T-helper 1 cell treated with Interleukin-12 subunit alpha and Interleukin-12 subunit beta and Interleukin-4 antibody, amounts not matched to agents 30 μg/mL and 1 μg/mL, for 36 hours (primary cell): Measurements from ENCODE around the gene PELI1.

Experiments used
- H3K27ac Mint-ChIP-seq: one replicate; pipeline ENCODE4 v1.8.0; 2021; ENCODE audit warnings: mild to moderate bottlenecking, mixed read lengths
- H3K27me3 Mint-ChIP-seq: one replicate; pipeline ENCODE4 v1.8.0; 2021; ENCODE audit warnings: low read depth, mixed read lengths
- H3K36me3 Mint-ChIP-seq: one replicate; pipeline ENCODE4 v1.8.0; 2021; ENCODE audit warnings: low read depth, mixed read lengths
- H3K4me1 Mint-ChIP-seq: one replicate; pipeline ENCODE4 v1.8.0; 2021; ENCODE audit warnings: low read depth, mixed read lengths
- H3K4me3 Mint-ChIP-seq: one replicate; pipeline ENCODE4 v1.8.0; 2021; ENCODE audit warnings: mild to moderate bottlenecking, moderate library complexity, mixed read lengths
- H3K9me3 Mint-ChIP-seq: one replicate; pipeline ENCODE4 v1.8.0; 2021; ENCODE audit warnings: mixed read lengths

The PELI1 gene

DNA sequence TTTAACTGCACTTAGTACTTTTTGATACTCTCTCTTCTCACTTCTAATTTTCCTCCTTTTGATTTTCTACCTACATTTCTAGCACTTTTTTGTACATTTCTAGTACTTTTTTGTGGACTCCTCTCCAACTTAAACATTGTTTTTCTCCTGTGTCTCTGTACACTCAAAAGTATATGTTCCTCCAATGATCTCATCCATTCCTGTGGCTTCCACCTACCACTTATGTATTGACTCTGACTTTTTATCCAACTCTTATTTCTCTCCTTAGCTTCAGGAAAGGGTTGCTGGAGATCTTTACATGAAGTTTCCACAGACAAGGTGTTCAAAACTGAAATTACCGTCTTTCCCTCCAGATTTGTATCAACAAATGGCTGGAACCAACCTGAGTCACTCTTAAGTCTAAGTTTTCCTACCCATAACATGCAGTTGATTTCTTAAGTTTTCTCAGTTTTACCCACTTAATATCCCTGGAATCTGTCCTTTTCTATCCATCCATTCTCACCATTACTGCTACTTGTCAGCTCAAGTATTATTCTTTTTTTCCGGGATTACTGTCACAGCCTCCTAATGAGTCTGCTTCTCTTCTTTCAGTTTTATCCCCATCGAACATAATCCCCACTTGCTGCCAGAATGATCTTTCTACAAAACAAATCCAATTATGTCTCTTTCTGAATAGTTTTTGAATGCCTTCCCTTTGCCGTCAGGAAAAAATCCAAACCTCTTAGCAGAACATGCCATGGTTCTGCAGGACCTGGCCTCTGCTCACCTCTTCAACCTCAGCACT lies 22.6 kb upstream of the PELI1 start:
- peaks cover 2% of the 10 kb centered on the region for H3K4me1 Mint-ChIP-seq
- no peaks in the 10 kb centered on the region for H3K9me3 Mint-ChIP-seq
- no peaks in the 10 kb centered on the region for H3K27me3 Mint-ChIP-seq
- H3K27ac Mint-ChIP-seq: no peak overlapping the region
- H3K36me3 Mint-ChIP-seq: no peaks in the 10 kb centered on the region
- H3K4me3 Mint-ChIP-seq: no peak overlapping the region

DNA sequence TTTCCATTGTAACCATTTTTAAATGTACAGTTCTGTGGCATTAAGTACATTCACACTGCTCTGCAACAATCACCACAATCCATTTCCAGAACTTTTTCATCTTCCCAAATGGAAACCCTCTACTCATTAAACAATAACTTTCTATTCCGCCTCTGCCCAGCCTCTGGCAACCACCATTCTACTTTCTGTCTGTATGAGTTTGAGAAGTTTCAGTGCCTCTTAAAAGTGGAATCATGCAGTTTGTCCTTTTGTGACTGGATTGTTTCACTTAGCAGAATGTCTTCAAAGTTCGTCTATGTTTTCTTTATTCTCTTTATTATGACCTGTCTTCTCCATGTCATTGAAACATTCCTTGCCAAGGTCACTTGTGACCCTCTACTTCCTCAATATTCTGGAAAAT lies 22.0 kb upstream of the PELI1 start:
- Mint-ChIP-seq H3K27ac (no peak overlapping the region), H3K27me3 (no peaks in the 10 kb centered on the region), H3K36me3 (no peaks in the 10 kb centered on the region), H3K4me3 (no peak overlapping the region), H3K4me1 (peaks cover 2% of the 10 kb centered on the region), H3K9me3 (no peaks in the 10 kb centered on the region)

DNA sequence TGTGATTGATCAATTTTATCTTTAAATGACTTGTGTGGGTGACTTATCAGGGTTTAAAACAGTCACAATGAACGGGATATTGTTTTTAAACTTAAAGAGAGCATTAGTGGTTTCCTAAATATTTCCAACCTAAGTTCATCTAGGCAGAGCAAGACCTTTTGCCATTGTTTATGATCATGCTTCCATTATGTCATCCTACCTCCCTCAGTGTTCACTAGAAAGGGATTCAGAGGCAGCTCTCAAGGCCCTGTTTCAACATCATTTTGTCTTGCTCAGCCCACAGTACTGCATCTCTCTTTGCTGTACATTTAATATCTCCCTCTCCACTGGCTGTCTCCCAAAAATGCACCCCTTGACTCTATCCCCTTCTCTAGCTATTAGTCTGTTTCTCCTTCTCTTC lies 21.5 kb upstream of the PELI1 start:
- Mint-ChIP-seq H3K27ac (no peak overlapping the region), H3K4me3 (no peak overlapping the region)

DNA sequence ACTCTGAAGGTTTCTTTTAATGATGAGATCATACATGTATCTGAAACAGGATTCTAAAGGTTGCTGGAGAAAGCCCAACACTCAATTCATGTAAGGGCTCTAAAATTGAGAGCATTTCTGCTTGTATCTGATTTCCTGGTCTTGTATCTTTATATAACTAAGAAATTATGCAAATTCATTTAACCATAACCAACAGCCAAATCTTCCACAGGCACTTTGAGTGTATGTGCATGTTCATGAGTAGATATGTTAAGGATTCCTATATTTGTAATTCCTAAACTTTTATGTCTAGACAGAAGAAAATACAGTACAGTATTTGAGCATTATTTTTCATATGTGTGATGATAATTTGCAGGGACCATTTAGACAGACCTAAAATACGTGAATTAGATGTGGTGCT lies 20.4 kb upstream of the PELI1 start:
- Mint-ChIP-seq H3K36me3 (no peaks in the 10 kb centered on the region), H3K4me3 (no peak overlapping the region), H3K4me1 (peaks cover 2% of the 10 kb centered on the region), H3K9me3 (no peaks in the 10 kb centered on the region), H3K27me3 (peaks cover 3% of the 10 kb centered on the region), H3K27ac (no peak overlapping the region)

More for the DNA sequence above, 21.5 kb upstream of the PELI1 start:
- no peaks in the 10 kb centered on the region for H3K9me3 Mint-ChIP-seq
- H3K27me3 Mint-ChIP-seq: no peaks in the 10 kb centered on the region
- H3K36me3 Mint-ChIP-seq: no peaks in the 10 kb centered on the region
- peaks cover 2% of the 10 kb centered on the region for H3K4me1 Mint-ChIP-seq

DNA sequence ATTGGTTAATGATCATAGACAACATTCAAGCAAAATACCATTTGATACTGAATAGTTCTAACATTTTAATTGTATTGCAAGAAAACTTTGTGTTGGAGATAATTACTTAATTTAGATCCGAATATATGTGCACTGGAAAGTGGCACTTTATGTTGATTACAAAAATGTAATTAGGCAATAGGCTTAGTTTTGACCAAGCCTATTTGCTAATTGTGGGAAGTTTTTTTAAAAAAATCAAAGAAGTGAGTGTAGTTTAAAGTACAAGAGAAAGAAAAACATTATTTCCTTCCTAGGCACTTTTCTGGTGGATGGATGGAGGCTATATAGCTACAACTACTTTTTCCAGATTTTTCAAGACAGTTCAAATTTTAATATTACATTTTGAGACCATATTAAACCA lies 18.3 kb upstream of the PELI1 start:
- H3K4me3 Mint-ChIP-seq: no peak overlapping the region
- no peak overlapping the region for H3K27ac Mint-ChIP-seq
- H3K36me3 Mint-ChIP-seq: no peaks in the 10 kb centered on the region
- no peaks in the 10 kb centered on the region for H3K4me1 Mint-ChIP-seq
- H3K9me3 Mint-ChIP-seq: no peaks in the 10 kb centered on the region
- H3K27me3 Mint-ChIP-seq: peaks cover 7% of the 10 kb centered on the region

DNA sequence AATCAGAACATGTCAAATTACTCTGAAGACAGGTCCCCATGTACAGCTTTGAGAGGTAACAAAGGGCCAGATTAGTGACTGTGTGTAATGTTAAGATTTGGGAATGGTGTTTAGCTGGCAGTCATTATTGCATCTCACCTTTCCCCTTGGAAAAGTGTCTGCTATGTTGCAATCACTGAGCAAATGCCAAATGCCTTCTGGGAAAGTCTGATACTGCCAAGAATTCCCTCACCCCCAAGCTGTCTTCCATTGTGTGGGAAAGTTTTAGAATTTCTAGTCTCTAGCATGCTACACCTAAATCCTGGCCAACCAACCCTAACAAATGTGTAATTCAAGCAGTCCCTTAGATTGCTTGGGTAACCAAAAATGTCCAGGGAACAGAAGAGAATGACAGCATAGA lies 13.6 kb upstream of the PELI1 start:
- Mint-ChIP-seq H3K4me1 (no peaks in the 10 kb centered on the region), H3K36me3 (no peaks in the 10 kb centered on the region), H3K9me3 (no peaks in the 10 kb centered on the region), H3K27ac (no peak overlapping the region), H3K4me3 (no peak overlapping the region), H3K27me3 (peaks cover 22% of the 10 kb centered on the region)

DNA sequence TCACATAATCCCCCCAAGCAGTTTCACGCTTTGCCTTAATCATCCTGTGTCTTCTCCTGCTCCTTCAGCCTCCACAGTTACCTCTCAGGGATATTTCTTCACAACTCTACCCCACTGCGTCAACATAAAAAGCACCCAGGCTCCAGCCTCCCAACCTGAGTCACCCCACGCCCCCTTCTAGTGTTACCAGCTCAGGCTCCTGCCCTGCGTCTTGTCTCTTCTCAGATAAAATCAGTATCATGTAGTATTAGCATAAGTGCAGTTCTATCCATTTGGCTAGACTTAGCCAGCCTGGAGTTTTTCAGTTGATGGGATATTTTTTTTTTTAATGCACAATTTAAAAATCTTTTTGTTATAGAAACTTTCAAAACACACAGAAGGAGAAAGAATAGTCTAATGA lies 9.6 kb upstream of the PELI1 start:
- peaks cover 2% of the 10 kb centered on the region for H3K4me1 Mint-ChIP-seq
- H3K27me3 Mint-ChIP-seq: peaks cover 15% of the 10 kb centered on the region
- H3K27ac Mint-ChIP-seq: no peak overlapping the region
- H3K4me3 Mint-ChIP-seq: no peak overlapping the region
- no peaks in the 10 kb centered on the region for H3K9me3 Mint-ChIP-seq
- H3K36me3 Mint-ChIP-seq: no peaks in the 10 kb centered on the region

DNA sequence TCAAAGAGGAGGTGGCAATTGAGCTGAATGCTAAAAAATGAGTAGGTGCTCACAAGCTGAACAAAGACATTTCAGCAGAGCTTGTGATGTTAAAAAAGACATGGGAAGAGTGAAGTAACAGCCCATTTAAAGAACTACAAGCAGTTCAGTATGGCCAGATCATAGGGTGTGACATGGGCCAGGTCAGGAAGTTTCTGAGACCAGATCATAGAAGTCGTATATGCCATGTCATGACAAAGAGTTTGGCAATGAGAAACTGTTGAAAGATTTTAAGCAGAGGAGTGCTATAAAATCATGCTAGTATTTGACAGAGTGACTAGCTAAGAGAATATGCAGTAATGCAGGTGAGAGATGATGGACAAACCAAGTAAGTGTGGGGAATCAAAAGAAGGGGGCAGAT lies 7.3 kb upstream of the PELI1 start:
- Mint-ChIP-seq H3K4me3 (no peak overlapping the region), H3K27me3 (peaks cover 9% of the 10 kb centered on the region), H3K27ac (no peak overlapping the region), H3K36me3 (no peaks in the 10 kb centered on the region), H3K9me3 (no peaks in the 10 kb centered on the region), H3K4me1 (peaks cover 2% of the 10 kb centered on the region)

DNA sequence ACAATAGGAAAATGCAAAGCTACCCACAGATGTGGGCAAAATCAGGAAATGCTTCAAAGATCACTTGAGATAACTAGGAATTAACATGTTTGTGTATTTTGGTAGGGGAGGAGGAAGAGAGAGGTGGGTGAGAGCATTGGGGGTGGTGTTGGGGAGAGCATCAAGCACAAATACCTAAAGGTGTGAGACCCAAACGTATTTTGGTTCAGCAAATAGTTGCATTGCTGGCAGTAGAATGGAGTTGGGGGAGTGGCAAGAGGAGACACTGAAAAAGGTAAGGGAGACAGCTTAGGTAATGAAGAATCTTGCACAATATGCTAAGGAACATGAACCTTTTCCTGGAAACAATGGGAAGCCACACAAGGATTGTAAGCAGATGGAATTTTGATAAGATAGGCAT lies 1.5 kb upstream of the PELI1 start:
- Mint-ChIP-seq H3K27me3 (no peaks in the 10 kb centered on the region), H3K4me3 (no peak overlapping the region), H3K9me3 (no peaks in the 10 kb centered on the region), H3K4me1 (peaks cover 20% of the 10 kb centered on the region), H3K27ac (no peak overlapping the region), H3K36me3 (peaks cover 9% of the 10 kb centered on the region)

DNA sequence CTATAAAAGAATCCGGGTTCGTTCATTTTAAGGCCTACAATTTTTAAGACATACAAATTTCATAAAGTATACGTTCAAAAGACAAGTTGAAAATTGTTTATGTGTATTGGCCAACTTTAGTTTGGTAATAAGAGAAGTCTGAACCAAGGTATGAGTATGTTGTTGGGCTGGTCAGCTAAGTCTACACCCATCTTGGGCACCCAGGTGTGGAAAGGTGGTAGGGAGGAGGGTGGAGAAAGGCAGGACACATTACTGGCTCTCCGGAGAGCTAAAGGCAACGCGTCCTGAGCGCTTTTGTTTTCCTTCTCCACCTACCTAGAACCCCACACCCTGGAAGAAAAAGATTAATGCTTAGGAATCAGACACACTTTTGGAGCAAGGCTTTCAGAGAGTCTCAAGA lies 899 bp upstream of the PELI1 start:
- Mint-ChIP-seq H3K27me3 (no peaks in the 10 kb centered on the region), H3K9me3 (no peaks in the 10 kb centered on the region), H3K36me3 (peaks cover 10% of the 10 kb centered on the region), H3K4me3 (no peak overlapping the region), H3K27ac (peak overlapping the region; percentile 78), H3K4me1 (peaks cover 25% of the 10 kb centered on the region)

DNA sequence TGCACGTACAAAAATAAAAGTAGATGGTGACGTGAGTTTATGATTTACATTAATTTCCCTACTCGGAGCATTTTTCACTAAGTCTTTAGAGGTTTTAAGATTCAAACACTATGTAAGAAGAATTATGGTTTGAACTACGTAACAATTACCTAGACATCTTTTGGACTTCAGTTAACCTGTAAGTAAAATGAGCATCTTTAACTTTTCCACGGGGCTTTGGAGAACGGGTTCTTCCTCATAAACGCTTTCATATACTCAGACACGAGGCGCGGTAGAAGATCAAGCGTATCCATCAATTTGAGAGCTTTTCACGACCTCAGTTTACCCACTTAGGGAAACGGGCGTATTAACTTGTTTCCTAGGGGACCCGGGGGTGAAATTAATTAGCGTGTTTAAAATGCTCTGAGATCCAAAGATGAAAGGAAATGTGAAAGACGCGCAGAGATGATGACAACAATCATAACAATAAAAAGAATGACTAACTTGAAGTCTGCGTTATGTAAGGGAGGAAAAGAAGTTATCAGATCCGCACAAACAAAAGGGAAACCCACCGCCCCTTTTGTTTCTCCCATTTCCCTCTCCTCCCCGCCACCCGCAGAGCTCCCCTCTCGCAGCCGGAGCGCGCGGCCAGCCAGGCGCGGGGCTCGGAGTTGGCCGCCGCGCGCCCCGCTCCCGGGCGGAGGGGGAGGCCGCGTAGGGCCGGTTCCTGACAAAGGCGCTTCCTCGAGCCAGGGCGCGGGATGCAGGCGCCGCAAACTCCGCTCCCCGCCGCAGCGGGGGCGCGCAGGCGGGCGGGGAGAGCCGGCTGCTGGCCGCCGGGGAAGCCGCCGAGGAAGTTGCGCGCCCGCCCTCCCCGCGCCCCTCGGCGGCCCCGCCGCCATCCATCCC lies 807 bp downstream of the PELI1 start:
- H3K36me3 Mint-ChIP-seq: peaks cover 17% of the 10 kb centered on the region
- H3K27me3 Mint-ChIP-seq: no peaks in the 10 kb centered on the region
- H3K9me3 Mint-ChIP-seq: no peaks in the 10 kb centered on the region
- H3K27ac Mint-ChIP-seq: peak overlapping the region; percentile 96
- peaks cover 36% of the 10 kb centered on the region for H3K4me1 Mint-ChIP-seq
- peak overlapping the region; percentile 98 for H3K4me3 Mint-ChIP-seq

DNA sequence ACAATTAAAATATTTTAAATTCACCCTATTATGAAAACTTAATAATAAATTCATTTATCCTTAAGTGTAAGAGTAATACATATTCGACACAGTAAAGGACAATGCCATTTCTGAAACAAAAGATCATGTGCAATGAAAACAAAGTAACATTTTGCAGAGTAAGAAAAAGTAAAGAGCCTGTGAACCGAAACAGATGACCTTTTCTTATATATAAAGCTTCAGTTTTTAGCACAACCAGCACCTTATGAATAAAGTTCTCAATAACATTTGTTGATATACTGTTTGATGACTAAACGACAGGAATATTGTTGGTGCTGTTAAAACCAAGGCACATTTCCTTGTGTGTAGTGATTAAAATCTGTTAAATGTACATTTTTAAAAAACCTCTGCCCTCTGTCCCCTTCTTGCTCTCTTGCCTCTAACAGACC lies 1.5 kb downstream of the PELI1 start:
- H3K27me3 Mint-ChIP-seq: no peaks in the 10 kb centered on the region
- peaks cover 41% of the 10 kb centered on the region for H3K4me1 Mint-ChIP-seq

DNA sequence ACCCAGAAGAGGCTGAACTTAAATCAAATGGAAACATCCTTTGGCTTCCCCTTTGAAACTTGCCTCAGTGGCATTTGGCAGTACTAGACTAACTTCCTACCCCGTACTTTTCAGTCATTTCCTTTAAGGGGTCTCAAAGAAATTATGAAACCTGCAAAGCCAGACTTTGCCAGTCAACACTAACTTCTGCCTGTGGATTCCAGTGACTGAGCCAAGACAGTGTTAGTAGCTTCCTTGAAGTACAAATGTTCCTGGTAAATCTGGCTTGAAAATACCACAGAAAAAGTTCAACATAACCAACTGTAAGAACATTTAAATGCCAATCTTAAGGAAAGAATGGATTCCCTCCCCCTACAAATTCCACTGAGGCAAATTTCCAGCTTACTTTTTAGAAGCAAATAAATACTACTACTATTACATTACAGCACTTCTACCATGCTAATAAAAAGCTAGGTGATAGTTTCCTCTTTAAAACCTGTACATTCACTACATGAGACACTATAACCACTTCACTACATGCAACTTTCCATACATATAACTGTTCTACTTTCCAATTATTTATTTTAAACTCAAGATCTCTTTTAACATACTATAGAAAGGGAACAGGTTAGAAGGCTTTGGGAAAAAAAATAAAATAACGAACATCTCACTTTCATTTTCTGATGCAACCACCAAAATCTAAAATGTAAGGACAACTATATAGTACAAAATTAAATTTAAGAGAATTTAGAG lies 2.4 kb downstream of the PELI1 start:
- Mint-ChIP-seq H3K27ac (peak overlapping the region; percentile 96), H3K27me3 (no peaks in the 10 kb centered on the region), H3K4me3 (peak overlapping the region; percentile 98), H3K9me3 (no peaks in the 10 kb centered on the region), H3K4me1 (peaks cover 48% of the 10 kb centered on the region), H3K36me3 (peaks cover 22% of the 10 kb centered on the region)

More for the DNA sequence above, 1.5 kb downstream of the PELI1 start:
- peaks cover 22% of the 10 kb centered on the region for H3K36me3 Mint-ChIP-seq
- H3K4me3 Mint-ChIP-seq: peak overlapping the region; percentile 98
- H3K9me3 Mint-ChIP-seq: no peaks in the 10 kb centered on the region
- peak overlapping the region; percentile 96 for H3K27ac Mint-ChIP-seq

DNA sequence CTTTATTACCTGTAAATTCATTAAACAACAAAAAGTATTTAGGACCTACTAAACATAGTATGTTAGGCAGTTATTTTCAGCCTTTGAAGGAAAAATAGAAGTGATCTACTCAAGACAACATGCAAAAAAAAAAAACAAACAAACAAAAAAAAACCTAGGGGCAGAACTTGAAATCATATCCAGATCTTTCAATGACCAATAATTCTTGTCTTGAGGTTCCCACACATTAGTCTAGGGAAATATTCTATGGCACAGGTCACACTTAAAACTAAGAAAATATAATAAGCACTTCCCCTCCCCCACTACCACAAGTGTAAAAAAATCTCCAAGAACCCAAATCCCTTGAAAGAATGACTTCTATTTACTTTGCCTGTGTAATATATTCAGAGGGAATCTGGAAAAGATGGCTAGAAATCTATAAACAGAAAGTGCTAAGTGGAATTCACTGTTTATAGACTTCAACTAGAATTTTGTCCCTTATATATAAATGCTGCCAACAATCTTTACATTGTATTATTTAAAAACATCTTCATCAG lies 3.5 kb downstream of the PELI1 start:
- H3K27me3 Mint-ChIP-seq: no peaks in the 10 kb centered on the region

More for the DNA sequence above, 3.5 kb downstream of the PELI1 start:
- Mint-ChIP-seq H3K27ac (peak overlapping the region; percentile 38), H3K9me3 (no peaks in the 10 kb centered on the region), H3K36me3 (peaks cover 22% of the 10 kb centered on the region), H3K4me1 (peaks cover 52% of the 10 kb centered on the region), H3K4me3 (peak overlapping the region; percentile 62)
